RWPE2 (cell line): ENCODE results near the gene RBM18.

ENCODE experiments used
- ATAC-seq: fragments of 200-7000 bp; cut with Tn5 transposase; 3 replicates; pipeline ENCODE4 v1.9.1; 2021; ENCODE audit warnings: low read depth
- DNase-seq: peaks from one replicate; pipeline ENCODE4 v3.0.0-alpha.2; 2020; ENCODE audit warnings: low spot score
- H3K27ac ChIP-seq: fragments of 450-650 bp; 2 replicates; pipeline ENCODE4 v1.5.1; 2017; ENCODE audit warnings: mild to moderate bottlenecking; ENCODE audit not compliant: poor library complexity, severe bottlenecking
- H3K27me3 ChIP-seq: fragments of 250-450 bp; sonication (Bioruptor Pico); 2 replicates; pipeline ENCODE4 v1.5.1; 2021; ENCODE audit warnings: mild to moderate bottlenecking, moderate library complexity; ENCODE audit not compliant: insufficient read depth, poor library complexity, severe bottlenecking
- H3K36me3 ChIP-seq: fragments of 250-450 bp; sonication (Bioruptor Pico); 2 replicates; pipeline ENCODE4 v1.5.1; 2020; ENCODE audit warnings: low read depth, mild to moderate bottlenecking, moderate library complexity
- H3K4me1 ChIP-seq: fragments of 250-450 bp; sonication (Bioruptor Pico); 2 replicates; pipeline ENCODE4 v1.5.1; 2021; ENCODE audit warnings: mild to moderate bottlenecking, moderate library complexity; ENCODE audit not compliant: insufficient read depth, poor library complexity, severe bottlenecking
- H3K4me3 ChIP-seq: fragments of 250-450 bp; sonication (Bioruptor Pico); 2 replicates; pipeline ENCODE4 v1.5.1; 2021; ENCODE audit warnings: mild to moderate bottlenecking, moderate library complexity; ENCODE audit not compliant: severe bottlenecking
- H3K9me3 ChIP-seq: fragments of 250-450 bp; sonication (Bioruptor Pico); 2 replicates; pipeline ENCODE4 v1.5.1; 2021; ENCODE audit warnings: mild to moderate bottlenecking, moderate library complexity; ENCODE audit not compliant: severe bottlenecking
- TF ChIP-seq, protein P1 (sequence below): fragments of 450-650 bp; IDR thresholded peaks from one replicate; pipeline ENCODE4 v1.5.1; 2017; ENCODE audit warnings: mild to moderate bottlenecking, moderate library complexity; ENCODE audit not compliant: poor library complexity, severe bottlenecking

RBM18 gene

DNA sequence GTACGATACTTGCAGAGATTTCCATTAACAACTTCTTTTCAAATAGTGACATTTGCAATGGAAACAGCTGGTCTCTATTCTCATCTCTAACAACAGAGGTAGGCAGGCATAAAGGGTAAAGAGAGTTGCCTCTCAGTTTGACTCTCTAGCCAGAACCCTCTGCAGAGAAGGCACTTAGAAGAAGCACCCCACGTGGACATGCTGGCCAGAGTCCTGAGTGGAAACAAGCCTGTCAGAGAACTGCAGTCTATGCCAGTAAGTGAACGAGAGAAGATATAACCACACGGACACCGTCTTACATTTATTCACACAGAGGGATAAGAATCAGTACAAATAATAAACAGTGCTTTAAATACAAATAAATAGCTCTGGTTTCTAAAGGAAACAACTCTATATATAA lies 24.9 kb downstream of the RBM18 start:
- ATAC-seq (no peak), DNase-seq (no peak)
- peaks cover 43% of the 10 kb centered on the region for H3K36me3 ChIP-seq
- no peaks in the 10 kb centered on the region for H3K4me1 ChIP-seq
- no peaks in the 10 kb centered on the region for H3K9me3 ChIP-seq
- no peak overlapping the region for H3K4me3 ChIP-seq
- H3K27ac ChIP-seq, result no peak overlapping the region
- TF ChIP-seq, protein P1, sequence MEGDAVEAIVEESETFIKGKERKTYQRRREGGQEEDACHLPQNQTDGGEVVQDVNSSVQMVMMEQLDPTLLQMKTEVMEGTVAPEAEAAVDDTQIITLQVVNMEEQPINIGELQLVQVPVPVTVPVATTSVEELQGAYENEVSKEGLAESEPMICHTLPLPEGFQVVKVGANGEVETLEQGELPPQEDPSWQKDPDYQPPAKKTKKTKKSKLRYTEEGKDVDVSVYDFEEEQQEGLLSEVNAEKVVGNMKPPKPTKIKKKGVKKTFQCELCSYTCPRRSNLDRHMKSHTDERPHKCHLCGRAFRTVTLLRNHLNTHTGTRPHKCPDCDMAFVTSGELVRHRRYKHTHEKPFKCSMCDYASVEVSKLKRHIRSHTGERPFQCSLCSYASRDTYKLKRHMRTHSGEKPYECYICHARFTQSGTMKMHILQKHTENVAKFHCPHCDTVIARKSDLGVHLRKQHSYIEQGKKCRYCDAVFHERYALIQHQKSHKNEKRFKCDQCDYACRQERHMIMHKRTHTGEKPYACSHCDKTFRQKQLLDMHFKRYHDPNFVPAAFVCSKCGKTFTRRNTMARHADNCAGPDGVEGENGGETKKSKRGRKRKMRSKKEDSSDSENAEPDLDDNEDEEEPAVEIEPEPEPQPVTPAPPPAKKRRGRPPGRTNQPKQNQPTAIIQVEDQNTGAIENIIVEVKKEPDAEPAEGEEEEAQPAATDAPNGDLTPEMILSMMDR, result no peak
- H3K27me3 ChIP-seq, result no peaks in the 10 kb centered on the region

DNA sequence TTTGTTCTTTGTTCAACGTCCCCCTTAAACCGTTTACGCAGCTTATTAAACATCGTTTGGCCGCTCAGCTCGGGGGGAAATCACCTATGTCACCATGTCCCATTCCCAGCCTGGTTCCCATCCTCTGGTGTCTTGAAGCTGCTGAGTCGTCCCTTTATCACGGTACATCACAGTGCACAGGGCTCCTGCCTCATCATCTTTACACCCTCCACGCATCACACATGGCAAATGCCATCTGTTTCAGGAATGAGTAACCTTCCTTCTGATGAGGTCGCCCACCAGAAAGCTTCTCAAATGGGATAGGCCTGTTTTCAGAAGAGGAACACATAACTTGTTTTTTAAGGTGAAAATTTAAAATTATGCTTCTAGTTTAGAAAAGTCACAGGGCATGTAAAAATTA lies 28.0 kb downstream of the RBM18 start:
- no peaks in the 10 kb centered on the region for H3K9me3 ChIP-seq
- no peak overlapping the region for H3K4me3 ChIP-seq
- ATAC-seq (no peak; the same call in 2 of the 3 replicates), DNase-seq (no peak)
- H3K4me1 ChIP-seq, result no peaks in the 10 kb centered on the region
- TF ChIP-seq, protein P1, result no peak
- no peaks in the 10 kb centered on the region for H3K27me3 ChIP-seq
- H3K36me3 ChIP-seq, result peaks cover 15% of the 10 kb centered on the region
- H3K27ac ChIP-seq, result no peak overlapping the region

DNA sequence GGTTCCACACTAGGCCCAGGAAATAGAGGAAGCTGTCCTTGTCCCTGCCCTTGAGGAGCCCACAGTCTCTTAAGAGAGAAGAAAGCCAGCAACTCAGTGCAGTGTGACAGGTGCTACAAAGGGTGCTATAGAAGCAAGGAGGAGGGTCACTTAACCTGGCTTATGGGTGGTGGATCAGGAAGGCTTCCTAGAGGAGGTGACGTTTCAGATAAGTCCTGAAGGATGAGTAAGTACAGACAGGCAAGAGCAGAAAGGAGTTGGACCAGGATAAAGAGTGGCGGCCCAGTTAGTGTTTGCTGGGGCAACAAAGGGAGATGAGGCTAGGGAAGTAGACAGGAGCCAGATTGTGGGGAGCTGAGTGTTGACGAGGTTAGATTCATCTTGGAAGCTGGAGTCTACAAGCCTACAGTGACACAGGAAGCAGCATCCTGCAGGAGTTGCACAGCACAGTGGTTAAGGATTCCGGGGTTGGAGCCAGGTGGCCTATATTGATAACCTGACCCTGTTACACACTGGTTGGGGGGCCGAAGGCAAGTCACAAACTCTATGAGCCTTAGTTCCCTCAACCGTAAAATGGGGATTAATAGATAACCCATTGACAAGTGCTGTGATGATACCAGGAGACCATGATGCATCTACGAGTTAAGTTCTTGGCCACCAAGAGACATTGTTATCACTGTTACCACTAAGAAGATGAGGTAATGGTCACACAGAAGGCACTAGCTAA lies 30.5 kb downstream of the RBM18 start:
- no peaks in the 10 kb centered on the region for H3K27me3 ChIP-seq
- H3K4me1 ChIP-seq, result no peaks in the 10 kb centered on the region
- H3K4me3 ChIP-seq, result no peak overlapping the region
- no peaks in the 10 kb centered on the region for H3K36me3 ChIP-seq
- no peak for DNase-seq
- no peak overlapping the region for H3K27ac ChIP-seq
- no peaks in the 10 kb centered on the region for H3K9me3 ChIP-seq
- TF ChIP-seq, protein P1, result no peak
- no peak for ATAC-seq

DNA sequence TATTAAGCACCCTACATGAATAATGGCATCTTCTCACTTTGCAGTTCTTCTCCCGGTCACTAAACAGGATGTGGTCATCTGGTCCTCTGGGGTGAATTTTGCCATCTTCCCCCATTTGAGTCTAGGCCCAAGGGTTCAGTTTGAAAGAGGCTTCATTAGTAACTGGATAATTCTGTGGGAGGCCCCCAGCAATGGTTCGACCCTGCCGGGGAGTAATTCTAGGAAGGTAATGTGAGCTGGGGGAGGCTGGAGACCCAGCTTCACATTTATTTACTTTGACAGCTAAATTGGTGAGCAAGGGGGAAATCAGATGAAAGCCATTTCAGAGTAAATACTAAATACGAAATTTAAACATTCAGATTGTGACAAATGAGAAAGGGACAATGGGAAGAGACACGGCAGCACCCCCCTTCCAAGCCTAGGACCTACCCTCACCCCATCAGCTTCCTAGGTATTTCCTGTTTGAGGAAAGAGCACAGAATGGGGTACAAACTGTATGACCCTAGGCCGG lies 31.8 kb downstream of the RBM18 start:
- Histone ChIP-seq H3K4me1 (no peaks in the 10 kb centered on the region), H3K27me3 (peaks cover 4% of the 10 kb centered on the region), H3K27ac (no peak overlapping the region), H3K36me3 (no peaks in the 10 kb centered on the region), H3K4me3 (no peak overlapping the region), H3K9me3 (no peaks in the 10 kb centered on the region)
- DNase-seq, result no peak
- TF ChIP-seq, protein P1, result no peak
- ATAC-seq, result no peak

DNA sequence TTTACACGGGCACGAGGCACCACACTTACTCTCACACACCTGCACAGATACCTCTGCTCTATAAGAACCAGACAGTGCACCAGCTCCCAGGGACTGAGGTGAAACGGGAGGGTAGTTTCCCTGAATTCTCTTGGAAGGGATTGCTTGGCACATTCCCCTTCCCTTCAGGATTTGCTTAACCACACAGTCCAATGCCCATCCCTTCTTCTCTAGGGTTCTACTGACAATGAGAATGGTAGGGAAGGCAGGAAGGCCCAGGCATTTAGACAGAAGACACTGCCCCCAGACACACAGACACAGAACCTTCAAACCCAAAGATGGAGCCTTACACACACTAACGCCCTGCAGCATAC lies 35.2 kb downstream of the RBM18 start:
- Histone ChIP-seq H3K4me1 (no peaks in the 10 kb centered on the region), H3K9me3 (no peaks in the 10 kb centered on the region), H3K27me3 (peaks cover 21% of the 10 kb centered on the region), H3K27ac (no peak overlapping the region), H3K36me3 (no peaks in the 10 kb centered on the region), H3K4me3 (no peak overlapping the region)
- TF ChIP-seq, protein P1, result no peak
- DNase-seq (no peak), ATAC-seq (peak; percentile 3; the same call in 2 of the 3 replicates)
